GM19099 (cell line): ENCODE results near the gene PEA15.

Source experiments
- POLR2A ChIP-seq: IDR thresholded peaks from 3 replicates; pipeline ENCODE4 v1.6.1; 2011; ENCODE audit warnings: low read depth; ENCODE audit not compliant: insufficient read length; ENCODE audit errors: extremely low read depth

The PEA15 gene

DNA sequence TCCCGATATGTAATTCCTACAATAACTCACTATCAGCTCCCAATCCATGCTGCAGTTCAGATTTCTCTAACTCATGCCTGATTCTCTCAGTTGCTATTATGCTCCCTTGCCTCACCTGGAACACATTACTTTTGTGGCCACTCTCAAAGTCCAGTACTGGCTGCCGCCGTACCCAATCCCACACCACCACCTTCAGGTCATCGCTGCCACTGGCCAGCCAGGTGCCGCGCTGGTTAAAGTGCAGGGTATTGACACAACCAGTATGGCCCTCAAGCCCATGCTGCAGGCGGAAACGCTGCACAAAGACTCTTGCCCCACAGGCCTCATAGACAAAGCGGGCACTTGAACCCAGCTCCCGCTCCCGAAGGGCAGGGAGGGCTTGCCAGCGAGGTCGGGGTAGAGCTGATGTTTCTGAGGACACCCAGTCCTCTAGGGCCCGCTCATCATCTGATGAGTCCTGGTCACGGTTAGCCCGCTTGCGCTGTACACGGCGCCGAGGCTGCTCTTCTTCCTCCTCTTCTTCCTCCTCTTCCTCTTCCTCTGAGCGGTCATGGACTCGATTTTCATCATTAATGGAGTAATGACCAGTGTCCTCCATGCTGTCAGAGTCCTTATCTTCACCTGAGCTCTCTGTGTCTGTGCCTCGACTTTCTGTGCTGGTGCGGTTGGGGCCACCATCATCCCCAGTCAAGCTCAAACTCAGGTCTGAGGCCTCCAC, 34.6 kb downstream of the PEA15 start:
- TF ChIP-seq POLR2A, result no peak

DNA sequence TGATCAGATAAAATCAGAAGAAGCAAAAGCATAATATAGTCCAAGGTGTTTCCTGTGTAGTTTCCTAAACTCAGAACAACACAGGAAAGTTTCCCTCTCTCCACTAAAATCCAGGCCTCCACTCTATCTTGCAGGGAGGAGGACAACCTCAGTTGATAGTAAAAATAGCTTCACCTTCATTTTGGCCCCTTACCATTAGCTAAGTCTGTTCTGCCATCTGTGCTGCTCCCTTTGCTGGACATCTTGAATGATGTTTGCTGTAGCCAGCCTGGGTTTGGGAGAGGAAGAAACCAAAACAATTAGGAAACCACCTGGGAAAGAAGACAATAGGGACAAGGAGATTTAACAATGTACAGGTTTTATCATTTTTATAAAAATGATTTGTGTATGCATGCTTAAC, 38.6 kb downstream of the PEA15 start:
- TF ChIP-seq POLR2A, result no peak

DNA sequence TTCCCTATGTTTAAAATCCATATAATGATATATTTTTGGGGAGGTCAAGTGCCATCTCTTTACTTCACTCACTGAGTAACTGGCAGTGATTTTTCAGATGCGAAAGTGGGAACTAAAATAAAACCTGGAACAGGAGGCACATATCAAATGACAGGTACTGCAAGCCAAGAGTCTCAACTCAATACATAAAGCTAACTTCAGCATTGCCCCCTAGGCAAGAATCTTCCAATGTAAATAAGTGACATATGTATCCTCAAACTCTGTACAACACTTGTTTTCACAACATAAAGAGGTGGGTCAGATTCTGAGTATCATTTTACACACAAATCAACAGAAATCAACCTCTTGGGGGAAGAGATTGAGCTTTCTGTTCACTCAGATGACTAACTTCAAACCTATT, 39.0 kb downstream of the PEA15 start:
- no peak for TF ChIP-seq POLR2A

DNA sequence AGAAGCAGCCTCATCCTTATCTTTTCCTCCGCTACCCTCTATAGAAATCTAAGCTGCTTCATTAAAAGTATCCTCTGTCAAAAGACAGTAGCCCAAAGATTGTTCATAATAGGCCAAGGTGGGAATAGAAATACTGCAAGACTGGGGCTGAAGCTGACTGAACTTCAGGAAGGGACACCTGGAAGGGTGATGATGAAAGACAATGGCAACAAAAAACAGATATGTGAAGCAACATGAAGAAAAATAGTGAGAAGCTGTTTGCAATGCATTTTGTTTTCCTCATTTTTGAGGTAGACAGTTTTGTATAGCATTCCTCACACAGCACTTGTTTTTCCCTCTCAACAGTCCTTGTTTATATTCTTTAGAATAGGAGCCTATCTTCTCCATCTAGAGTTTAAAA, 40.2 kb downstream of the PEA15 start:
- no peak for TF ChIP-seq POLR2A

DNA sequence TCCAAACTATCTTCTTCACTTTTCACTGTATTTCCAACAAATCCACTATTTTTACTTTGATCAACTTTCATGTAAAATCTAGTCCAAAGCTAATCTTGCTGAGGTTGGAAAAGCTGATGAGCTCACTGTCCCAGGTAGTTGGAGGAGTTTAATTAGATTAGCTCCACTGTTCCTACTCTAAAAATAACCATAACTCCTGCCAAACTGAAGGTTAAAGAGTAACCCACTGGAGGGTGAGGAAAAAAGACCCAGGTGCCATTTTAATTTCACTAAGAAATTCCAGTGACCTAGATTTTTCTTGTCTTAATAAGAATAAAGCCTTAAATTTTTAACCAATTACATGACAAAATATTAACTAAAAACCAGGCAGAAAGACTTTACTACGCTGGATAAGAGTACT, 41.9 kb downstream of the PEA15 start:
- no peak for TF ChIP-seq POLR2A

DNA sequence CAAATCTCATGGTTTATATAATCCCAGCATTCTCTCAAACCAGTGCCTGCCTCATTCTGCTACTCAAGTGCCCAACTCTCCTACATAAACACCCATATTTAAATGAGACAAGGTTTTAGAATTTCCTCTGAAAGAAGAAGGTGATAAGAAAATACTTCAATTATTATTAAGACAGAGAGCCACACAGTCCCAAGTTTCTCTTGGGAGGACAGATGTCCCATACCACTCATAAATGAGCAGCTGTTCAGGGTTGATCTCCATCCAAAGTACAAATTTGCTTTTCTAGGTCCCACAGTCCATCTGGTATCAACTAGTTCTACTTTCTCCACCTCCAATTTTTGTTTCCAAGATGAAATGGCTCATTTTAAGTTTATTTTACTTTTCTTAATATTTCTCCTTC, 45.8 kb downstream of the PEA15 start:
- TF ChIP-seq POLR2A, result no peak

DNA sequence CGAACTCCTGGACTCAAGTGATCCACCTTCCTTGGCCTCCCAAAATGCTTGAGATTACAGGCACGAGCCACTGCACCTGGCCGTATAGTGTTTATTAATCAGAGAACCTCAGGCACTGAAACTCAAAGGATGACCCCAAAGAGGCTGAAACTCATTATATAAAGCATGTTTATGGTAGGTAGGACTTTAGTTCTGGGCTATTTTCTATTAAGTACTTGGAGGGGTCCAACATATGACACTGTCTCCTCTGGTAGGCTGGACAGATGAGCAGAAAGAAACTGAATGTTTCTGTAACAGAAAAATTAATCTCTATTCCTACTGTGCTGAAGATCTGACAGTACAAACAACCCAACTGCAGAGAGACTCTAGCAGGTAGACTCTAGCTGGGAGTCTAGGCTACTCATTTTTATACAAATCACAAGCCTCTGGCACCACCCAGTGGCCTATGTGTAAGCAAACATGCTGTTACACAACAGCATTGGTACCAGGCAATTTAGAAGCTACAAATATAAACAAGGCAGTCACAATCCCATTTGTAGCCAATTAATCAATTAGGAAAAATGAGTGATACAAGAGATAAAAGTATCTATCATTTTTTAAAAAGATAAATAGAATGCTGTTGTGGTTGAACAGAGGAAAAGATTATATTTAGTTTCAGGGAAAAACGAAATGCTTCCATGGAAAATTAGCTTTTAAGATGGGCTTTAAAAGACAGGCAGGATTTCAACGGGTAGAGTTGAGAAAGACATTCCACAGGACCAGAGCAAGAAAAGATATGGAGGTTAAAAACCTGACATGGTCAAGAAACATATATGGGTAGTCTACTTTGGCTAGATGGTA, 46.7 kb downstream of the PEA15 start:
- TF ChIP-seq POLR2A, result no peak

DNA sequence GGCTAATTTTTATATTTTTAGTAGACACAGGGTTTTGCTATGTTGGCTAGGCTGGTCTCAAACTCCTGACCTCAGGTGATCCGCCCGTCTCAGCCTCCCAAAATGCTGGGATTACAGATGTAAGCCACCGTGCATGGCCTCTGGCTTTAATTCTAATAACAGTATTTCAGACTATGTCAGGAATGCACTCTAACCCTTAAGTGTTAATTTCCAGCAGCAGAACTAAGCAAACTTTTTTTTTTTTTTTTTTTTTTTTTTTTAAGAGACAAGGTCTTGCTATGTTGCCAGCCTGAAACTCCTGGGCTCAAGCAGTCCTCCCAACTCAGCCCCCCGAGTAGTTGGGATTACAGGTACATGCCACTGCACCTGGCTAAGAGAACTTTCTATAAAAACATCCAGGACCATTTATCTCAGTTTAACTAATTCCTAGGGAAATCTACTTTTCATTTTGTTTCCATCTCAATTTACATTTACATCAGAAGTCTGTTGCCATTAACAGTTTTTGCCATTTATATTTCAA, 50.7 kb downstream of the PEA15 start:
- no peak for TF ChIP-seq POLR2A

DNA sequence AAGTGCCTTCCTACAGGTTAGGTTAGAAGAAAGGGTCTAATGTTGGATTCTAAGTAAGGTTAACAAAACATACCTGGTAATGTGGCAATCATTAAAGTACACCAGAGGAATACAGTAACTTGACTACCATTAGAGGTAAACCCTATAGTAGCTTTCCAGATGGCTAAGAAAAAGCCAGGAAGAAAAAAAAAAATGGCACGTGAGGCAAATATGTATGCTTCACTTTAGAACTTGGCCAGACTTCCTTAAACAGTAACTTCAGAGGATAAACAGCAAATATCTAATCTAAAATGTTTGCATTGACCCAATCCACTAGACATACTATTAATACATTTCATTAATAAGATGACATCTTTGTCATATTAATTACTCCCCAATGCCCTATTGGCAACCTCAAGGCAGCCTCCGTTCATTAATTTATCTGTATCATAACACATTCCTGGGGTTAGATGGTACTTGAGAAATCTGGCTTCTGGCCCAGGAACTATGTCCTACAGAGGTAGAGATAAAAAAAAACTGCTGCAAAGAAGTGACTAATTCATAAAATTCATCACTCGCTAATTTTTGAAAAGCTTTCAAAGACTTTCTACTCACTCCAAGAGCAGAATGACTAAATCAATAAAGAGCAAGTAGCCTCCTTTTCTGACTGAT, 51.3 kb downstream of the PEA15 start:
- no peak for TF ChIP-seq POLR2A

DNA sequence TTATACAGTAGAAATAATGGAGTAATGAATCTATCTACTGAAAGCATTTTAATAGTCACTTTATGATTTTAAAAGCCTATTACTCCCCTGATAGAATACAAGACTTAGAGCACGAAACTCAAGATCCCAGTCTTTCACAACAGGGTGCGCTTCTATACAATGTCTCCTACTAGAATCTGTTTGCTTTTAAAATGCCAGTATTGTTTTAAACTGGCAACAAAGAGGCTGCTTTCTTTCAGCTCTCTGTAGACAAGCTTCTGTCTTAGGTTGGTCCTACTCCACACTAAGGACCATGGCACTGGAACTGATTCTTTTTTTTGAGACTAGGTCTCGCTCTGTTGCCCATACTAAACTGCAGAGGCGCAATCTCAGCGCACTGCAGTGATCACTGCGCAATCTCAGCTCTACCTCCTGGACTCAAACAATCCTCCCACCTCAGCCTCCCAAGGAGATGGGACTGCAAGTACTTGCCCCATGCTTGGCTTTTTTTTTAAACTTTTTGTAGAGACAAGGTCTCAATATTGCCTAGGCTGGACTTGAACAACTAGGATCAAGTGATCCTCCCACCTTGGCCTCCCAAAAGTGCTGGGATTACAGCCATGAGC, 52.3 kb downstream of the PEA15 start:
- TF ChIP-seq POLR2A, result no peak

DNA sequence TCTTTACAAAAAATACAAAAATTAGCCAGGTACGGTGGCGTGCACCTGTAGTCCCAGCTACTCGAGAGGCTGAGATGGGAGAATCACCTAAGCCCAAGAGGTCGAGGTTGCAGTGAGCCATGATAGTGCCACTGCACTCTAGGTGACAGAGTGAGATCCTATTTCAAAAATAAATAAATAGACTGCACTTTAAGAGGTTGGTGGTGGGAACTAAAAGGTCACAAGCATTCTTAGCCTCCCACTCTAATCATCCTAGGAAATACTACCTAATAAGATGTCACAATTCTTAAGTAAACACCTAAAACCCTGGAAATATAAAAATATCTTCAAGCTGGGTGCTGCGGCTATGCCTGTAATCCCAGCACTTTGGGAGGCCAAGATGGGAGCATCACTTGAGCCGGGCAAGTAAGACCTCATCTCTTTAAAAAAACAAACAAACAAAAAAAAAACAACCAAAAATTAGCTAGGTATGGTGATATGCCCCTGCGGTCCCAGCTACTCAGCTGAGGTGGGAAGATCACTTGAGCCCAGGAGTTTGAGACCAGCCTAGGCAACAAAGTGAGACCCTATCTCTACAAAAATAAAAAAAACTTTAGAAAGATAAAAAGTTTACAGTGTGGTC, 53.1 kb downstream of the PEA15 start:
- TF ChIP-seq POLR2A, result no peak

DNA sequence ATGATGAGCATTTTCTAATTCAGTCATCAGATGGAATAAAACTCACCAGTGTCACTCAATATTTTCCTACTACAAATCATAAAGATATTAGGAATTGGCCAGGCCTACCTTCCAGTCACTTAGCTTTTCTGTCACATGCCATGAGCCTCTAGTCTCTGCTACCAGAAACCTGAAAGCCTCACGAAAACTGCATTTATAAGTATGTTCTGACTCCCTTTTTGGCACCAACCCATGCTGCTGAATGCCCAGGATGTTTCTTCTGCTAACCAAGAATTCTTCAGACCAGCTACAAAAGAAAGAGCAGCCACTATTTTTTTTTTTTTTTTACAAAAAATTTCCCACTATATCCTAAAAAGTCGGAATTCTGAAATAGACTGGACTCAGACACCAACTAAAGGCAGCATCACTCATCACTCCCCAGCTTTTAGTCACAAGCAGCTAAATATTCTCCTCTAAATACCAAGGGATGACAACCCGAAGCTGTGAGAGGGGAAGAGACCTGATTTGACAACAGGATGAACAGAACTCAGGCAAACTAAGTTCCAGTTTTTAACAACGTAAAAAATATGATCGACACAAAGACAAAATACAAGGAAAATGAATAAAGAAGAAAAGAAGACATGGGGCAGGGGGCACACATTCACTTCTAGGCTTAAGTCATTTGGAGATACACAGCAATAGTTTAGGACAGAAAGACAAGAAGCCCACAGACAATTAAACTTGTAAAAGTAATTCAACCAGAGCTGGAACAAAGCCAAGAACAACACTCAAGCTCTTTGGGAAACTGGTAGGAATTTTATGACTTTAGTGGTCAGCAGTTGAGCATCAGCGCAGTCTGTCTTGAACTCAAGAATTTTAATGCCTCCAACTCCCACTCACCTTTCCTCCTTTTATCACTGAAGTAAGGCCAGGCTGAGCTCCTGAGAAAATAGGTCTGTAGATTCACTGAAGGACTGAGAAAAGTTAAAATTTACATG, 55.5 kb downstream of the PEA15 start:
- TF ChIP-seq POLR2A, result no peak

DNA sequence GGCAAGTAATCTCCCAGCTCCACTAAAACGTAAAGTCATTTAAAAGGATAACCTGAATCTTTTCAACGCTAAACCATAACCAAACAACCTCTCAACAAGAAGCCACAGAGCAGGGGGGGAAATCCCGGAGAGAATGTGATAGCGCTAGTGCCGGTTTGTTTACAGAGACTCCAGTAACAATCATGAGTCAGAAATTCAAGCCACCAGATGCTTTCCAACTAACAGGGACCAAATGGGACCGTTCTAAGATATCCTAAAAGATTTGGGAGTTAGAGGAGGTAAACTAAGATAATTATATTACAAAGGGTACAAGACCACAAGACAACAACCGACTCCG, 56.3 kb downstream of the PEA15 start:
- no peak for TF ChIP-seq POLR2A
